Naive thymus-derived CD4-positive, alpha-beta T cell (primary cell): ENCODE results near the gene KCNH8. TPM values are rescaled to one million over a fixed set of nuclear protein-coding genes. Genes with fewer than 3 reads are reported as not detected.

Experiments used
- ATAC-seq: fragments of 150-1000 bp; cut with Tn5 transposase; 2 replicates; pipeline ENCODE4 v1.10.0; 2021; ENCODE audit warnings: mild to moderate bottlenecking, moderate library complexity
- CTCF ChIA-PET: fragments of 350-600 bp; sonication (Branson Sonifier 250); formaldehyde crosslinking; loops from one replicate; lab custom pipeline; 2021; ENCODE audit warnings: antibody characterized with exemption; lab: Charles Lee
- POLR2A ChIA-PET: fragments of 350-600 bp; sonication (Branson Sonifier 250); formaldehyde crosslinking; loops from one replicate; lab custom pipeline; 2021; ENCODE audit warnings: antibody characterized with exemption, inconsistent platforms; lab: Charles Lee
- DNase-seq, 9 donors: peaks; one replicate each; pipeline versions ENCODE4 v3.0.0 to v3.0.0-alpha.2; 2020 to 2022; ENCODE audit warnings: mixed read lengths in 1 of 9
- H3K27ac ChIP-seq: one replicate; pipeline ENCODE4 v1.7.0; 2013; ENCODE audit warnings: mild to moderate bottlenecking, low read depth, low read length, moderate library complexity
- H3K27me3 ChIP-seq, 2 donors: one replicate each; pipeline ENCODE4 v1.7.0; 2013; ENCODE audit warnings: low read length in 2 of 2, mild to moderate bottlenecking in 2 of 2, moderate library complexity in 2 of 2; ENCODE audit not compliant: control insufficient read depth in 2 of 2, insufficient read depth in 2 of 2
- H3K36me3 ChIP-seq, 3 experiments: 1 replicate in 2 of 3; 2 replicates in 1 of 3; pipeline ENCODE4 v1.7.0; 2013; ENCODE audit warnings: low read length in 3 of 3, mild to moderate bottlenecking in 3 of 3, moderate library complexity in 1 of 3; ENCODE audit not compliant: insufficient read depth in 3 of 3, control insufficient read depth in 2 of 3
- H3K4me1 ChIP-seq, 2 donors: one replicate each; pipeline ENCODE4 v1.7.0; 2013; ENCODE audit warnings: low read length in 2 of 2, mild to moderate bottlenecking in 2 of 2, moderate library complexity in 1 of 2; ENCODE audit not compliant: control insufficient read depth in 2 of 2, insufficient read depth in 2 of 2
- H3K4me3 ChIP-seq: 2 replicates; pipeline ENCODE4 v1.7.0; 2013; ENCODE audit warnings: mild to moderate bottlenecking, low read length
- H3K9me3 ChIP-seq, 3 experiments: 1 replicate in 2 of 3; 2 replicates in 1 of 3; pipeline ENCODE4 v1.7.0; 2013; ENCODE audit warnings: low read length in 3 of 3; ENCODE audit not compliant: control insufficient read depth in 2 of 3
- H3K27ac Mint-ChIP-seq, 9 donors: one replicate each; pipeline ENCODE4 v1.8.0; 2020 to 2022; ENCODE audit warnings: mixed read lengths in 9 of 9, mild to moderate bottlenecking in 8 of 9, moderate library complexity in 5 of 9, inconsistent platforms in 2 of 9
- H3K27me3 Mint-ChIP-seq, 5 donors: one replicate each; pipeline ENCODE4 v1.8.0; 2021 to 2022; ENCODE audit warnings: mixed read lengths in 5 of 5, mild to moderate bottlenecking in 1 of 5
- H3K36me3 Mint-ChIP-seq, 5 donors: one replicate each; pipeline ENCODE4 v1.8.0; 2020 to 2022; ENCODE audit warnings: mixed read lengths in 5 of 5, mild to moderate bottlenecking in 3 of 5, inconsistent platforms in 1 of 5
- H3K4me1 Mint-ChIP-seq, 7 donors: one replicate each; pipeline ENCODE4 v1.8.0; 2020 to 2022; ENCODE audit warnings: mixed read lengths in 7 of 7, mild to moderate bottlenecking in 3 of 7, inconsistent platforms in 1 of 7
- H3K4me3 Mint-ChIP-seq, 10 donors: one replicate each; pipeline ENCODE4 v1.8.0; 2020 to 2022; ENCODE audit warnings: mild to moderate bottlenecking in 10 of 10, mixed read lengths in 10 of 10, moderate library complexity in 6 of 10, inconsistent platforms in 2 of 10
- H3K9me3 Mint-ChIP-seq, 11 donors: one replicate each; pipeline ENCODE4 v1.8.0; 2020 to 2022; ENCODE audit warnings: mixed read lengths in 11 of 11, mild to moderate bottlenecking in 4 of 11, inconsistent platforms in 1 of 11, moderate library complexity in 1 of 11
- intact Hi-C, 2 donors: fragments of 100-400 bp; cut with micrococcal nuclease; formaldehyde crosslinking; loops; one replicate each; pipeline ENCODE4 v1.15.1; 2023
- polyA plus RNA-seq, 2 donors: library from polyadenylated mRNA; unstranded; fragments of 300-500 nt; fragmentation: Illumina TruSeq; gene quantifications; one replicate each; pipeline ENCODE4 v1.2.3, GENCODE V29; 2021
- total RNA-seq, 6 experiments: library from RNA in 5 of 6; stranded (reverse) in 5 of 6; gene quantifications; 1 replicate in 5 of 6; 2 replicates in 1 of 6; pipeline ENCODE4 v1.2.3 and lab custom pipeline; 2021 to 2026

Gene KCNH8
- total and polyA plus RNA-seq, 7 experiments from 2014 or later, result 0.16 to 0.29 (median 0.22) TPM; not detected in 4

GRCh38 chr3:19357947-19358346 lies 209.6 kb downstream of the KCNH8 start:
- Histone ChIP-seq H3K27ac (no peak overlapping the region), H3K9me3 (no peaks in the 10 kb centered on the region), H3K4me3 (no peak overlapping the region), H3K27me3 (no peaks in the 10 kb centered on the region), H3K4me1 (no peaks in the 10 kb centered on the region), H3K36me3 (no peaks in the 10 kb centered on the region)
- Mint-ChIP-seq H3K27ac (no peak overlapping the region), H3K27me3 (peaks cover 0 to 5% (median 0%) of the 10 kb centered on the region in 5 donors), H3K4me1 (no peaks in the 10 kb centered on the region), H3K4me3 (no peak overlapping the region), H3K36me3 (no peaks in the 10 kb centered on the region), H3K9me3 (peaks cover 0 to 6% (median 0%) of the 10 kb centered on the region in 11 donors)
- ATAC-seq (no peak), DNase-seq (no peak)
- intact Hi-C loops, result no loop called here
- CTCF ChIA-PET, result no interaction called here
- POLR2A ChIA-PET, result no interaction called here

- peaks cover 0 to 5% (median 0%) of the 10 kb centered on the region in 5 donors for H3K27me3 Mint-ChIP-seq
- no peak overlapping the region for H3K27ac ChIP-seq
- intact Hi-C loops, result no loop called here
- H3K27me3 ChIP-seq, result no peaks in the 10 kb centered on the region
- H3K4me1 Mint-ChIP-seq, result no peaks in the 10 kb centered on the region
- no peaks in the 10 kb centered on the region for H3K4me1 ChIP-seq
- ATAC-seq, result no peak
- no peaks in the 10 kb centered on the region for H3K36me3 ChIP-seq
- no peak for DNase-seq
- ChIA-PET CTCF (no interaction called here), POLR2A (no interaction called here)
- peaks cover 0 to 6% (median 0%) of the 10 kb centered on the region in 11 donors for H3K9me3 Mint-ChIP-seq
- H3K9me3 ChIP-seq, result no peaks in the 10 kb centered on the region
- H3K4me3 Mint-ChIP-seq, result no peak overlapping the region
- H3K4me3 ChIP-seq, result no peak overlapping the region
- H3K36me3 Mint-ChIP-seq, result no peaks in the 10 kb centered on the region
- no peak overlapping the region for H3K27ac Mint-ChIP-seq
Observed at GRCh38 chr3:19363071-19363470, 214.8 kb downstream of the KCNH8 start.

- peaks cover 0 to 6% (median 0%) of the 10 kb centered on the region in 11 donors for H3K9me3 Mint-ChIP-seq
- Histone ChIP-seq H3K4me3 (no peak overlapping the region), H3K36me3 (no peaks in the 10 kb centered on the region), H3K27ac (no peak overlapping the region), H3K9me3 (no peaks in the 10 kb centered on the region), H3K4me1 (no peaks in the 10 kb centered on the region), H3K27me3 (no peaks in the 10 kb centered on the region)
- no peak for DNase-seq
- no peaks in the 10 kb centered on the region for H3K36me3 Mint-ChIP-seq
- peaks cover 0 to 5% (median 0%) of the 10 kb centered on the region in 5 donors for H3K27me3 Mint-ChIP-seq
- no peaks in the 10 kb centered on the region for H3K4me1 Mint-ChIP-seq
- no peak for ATAC-seq
- ChIA-PET CTCF (no interaction called here), POLR2A (no interaction called here)
- no peak overlapping the region for H3K27ac Mint-ChIP-seq
- no peak overlapping the region for H3K4me3 Mint-ChIP-seq
- intact Hi-C loops, result no loop called here
Observed at GRCh38 chr3:19364148-19364547, 215.8 kb downstream of the KCNH8 start.

- ChIA-PET POLR2A (no interaction called here), CTCF (no interaction called here)
- Histone ChIP-seq H3K27ac (no peak overlapping the region), H3K27me3 (no peaks in the 10 kb centered on the region), H3K4me3 (no peak overlapping the region), H3K36me3 (no peaks in the 10 kb centered on the region), H3K4me1 (no peaks in the 10 kb centered on the region), H3K9me3 (no peaks in the 10 kb centered on the region)
- Mint-ChIP-seq H3K27me3 (peaks cover 0 to 5% (median 0%) of the 10 kb centered on the region in 5 donors), H3K4me1 (no peaks in the 10 kb centered on the region), H3K27ac (no peak overlapping the region), H3K9me3 (peaks cover 0 to 13% (median 0%) of the 10 kb centered on the region in 11 donors), H3K4me3 (no peak overlapping the region), H3K36me3 (no peaks in the 10 kb centered on the region)
- ATAC-seq (no peak), DNase-seq (no peak)
- intact Hi-C loops, result no loop called here
Observed at GRCh38 chr3:19365471-19365870, 217.2 kb downstream of the KCNH8 start.

GRCh38 chr3:19384868-19385267 lies 236.6 kb downstream of the KCNH8 start:
- Histone ChIP-seq H3K27ac (no peak overlapping the region), H3K4me3 (no peak overlapping the region), H3K4me1 (no peaks in the 10 kb centered on the region), H3K9me3 (no peaks in the 10 kb centered on the region), H3K27me3 (no peaks in the 10 kb centered on the region), H3K36me3 (no peaks in the 10 kb centered on the region)
- no peaks in the 10 kb centered on the region for H3K4me1 Mint-ChIP-seq
- no peak for ATAC-seq
- peaks cover 0 to 4% (median 0%) of the 10 kb centered on the region in 11 donors for H3K9me3 Mint-ChIP-seq
- no peaks in the 10 kb centered on the region for H3K36me3 Mint-ChIP-seq
- DNase-seq, result no peak
- ChIA-PET CTCF (no interaction called here), POLR2A (interaction anchor here (0.7 kb wide), 1 partner anchor 178 kb away, joined by 4 read pairs; no protein-coding TSS in a partner anchor)
- no peak overlapping the region for H3K27ac Mint-ChIP-seq
- intact Hi-C loops, result no loop called here
- H3K4me3 Mint-ChIP-seq, result no peak overlapping the region
- H3K27me3 Mint-ChIP-seq, result peaks cover 0 to 3% (median 0%) of the 10 kb centered on the region in 5 donors

GRCh38 chr3:19392150-19392549 lies 243.8 kb downstream of the KCNH8 start:
- Histone ChIP-seq H3K27ac (no peak overlapping the region), H3K4me3 (no peak overlapping the region), H3K36me3 (no peaks in the 10 kb centered on the region), H3K4me1 (no peaks in the 10 kb centered on the region), H3K27me3 (no peaks in the 10 kb centered on the region), H3K9me3 (no peaks in the 10 kb centered on the region)
- no peaks in the 10 kb centered on the region for H3K36me3 Mint-ChIP-seq
- intact Hi-C loops, result no loop called here
- ATAC-seq (no peak), DNase-seq (no peak)
- peaks cover 0 to 5% (median 0%) of the 10 kb centered on the region in 5 donors for H3K27me3 Mint-ChIP-seq
- peaks cover 0 to 3% (median 0%) of the 10 kb centered on the region in 11 donors for H3K9me3 Mint-ChIP-seq
- H3K4me1 Mint-ChIP-seq, result no peaks in the 10 kb centered on the region
- no peak overlapping the region for H3K27ac Mint-ChIP-seq
- H3K4me3 Mint-ChIP-seq, result no peak overlapping the region
- CTCF ChIA-PET, result no interaction called here
- POLR2A ChIA-PET, result no interaction called here

- no peak overlapping the region for H3K4me3 ChIP-seq
- H3K36me3 ChIP-seq, result no peaks in the 10 kb centered on the region
- Mint-ChIP-seq H3K9me3 (peaks cover 0 to 3% (median 0%) of the 10 kb centered on the region in 11 donors), H3K4me1 (no peaks in the 10 kb centered on the region), H3K4me3 (no peak overlapping the region), H3K27me3 (peaks cover 0 to 5% (median 0%) of the 10 kb centered on the region in 5 donors), H3K27ac (no peak overlapping the region), H3K36me3 (no peaks in the 10 kb centered on the region)
- CTCF ChIA-PET, result no interaction called here
- POLR2A ChIA-PET, result no interaction called here
- H3K27me3 ChIP-seq, result no peaks in the 10 kb centered on the region
- DNase-seq, result no peak
- no peaks in the 10 kb centered on the region for H3K9me3 ChIP-seq
- intact Hi-C loops, result no loop called here
- H3K27ac ChIP-seq, result no peak overlapping the region
- no peaks in the 10 kb centered on the region for H3K4me1 ChIP-seq
- no peak for ATAC-seq
Observed at GRCh38 chr3:19394946-19395345, 246.6 kb downstream of the KCNH8 start.
